Liver (tissue), 9 donors: Measurements from ENCODE around the gene DYNLT1. TPM values are rescaled to one million over a fixed set of nuclear protein-coding genes. Genes with fewer than 3 reads are reported as not detected.

ENCODE experiments used
- DNase-seq: peaks from one replicate; pipeline ENCODE4 v3.0.0-alpha.2; 2017; ENCODE audit warnings: low spot score
- H3K27ac ChIP-seq, 2 donors: one replicate each; pipeline ENCODE4 v1.7.0; 2013; ENCODE audit warnings: inconsistent platforms in 2 of 2, low read length in 2 of 2, control low read depth in 1 of 2, low read depth in 1 of 2, mild to moderate bottlenecking in 1 of 2
- H3K27me3 ChIP-seq, 4 donors: one replicate each; pipeline versions ENCODE4 v1.6.1 to v1.7.0; 2013; ENCODE audit warnings: low read length in 3 of 4, inconsistent platforms in 1 of 4, mild to moderate bottlenecking in 1 of 4, moderate library complexity in 1 of 4; ENCODE audit not compliant: control insufficient read depth in 4 of 4, insufficient read depth in 4 of 4
- H3K36me3 ChIP-seq, 4 donors: one replicate each; pipeline versions ENCODE4 v1.6.1 to v1.7.0; 2013; ENCODE audit warnings: low read length in 3 of 4, mild to moderate bottlenecking in 3 of 4, low read depth in 1 of 4, moderate library complexity in 1 of 4; ENCODE audit not compliant: control insufficient read depth in 4 of 4, insufficient read depth in 3 of 4
- H3K4me1 ChIP-seq, 4 donors: one replicate each; pipeline versions ENCODE4 v1.6.1 to v1.7.0; 2013; ENCODE audit warnings: low read length in 3 of 4, mild to moderate bottlenecking in 3 of 4, moderate library complexity in 1 of 4; ENCODE audit not compliant: control insufficient read depth in 4 of 4, insufficient read depth in 4 of 4
- H3K4me3 ChIP-seq, 3 donors: one replicate each; pipeline versions ENCODE4 v1.6.1 to v1.7.0; 2013; ENCODE audit warnings: low read length in 3 of 3, control low read depth in 1 of 3, low read depth in 1 of 3, mild to moderate bottlenecking in 1 of 3
- H3K9ac ChIP-seq, 2 donors: one replicate each; pipeline ENCODE4 v1.7.0; 2013; ENCODE audit warnings: low read length in 2 of 2, mild to moderate bottlenecking in 2 of 2, moderate library complexity in 2 of 2, control low read depth in 1 of 2, low read depth in 1 of 2
- H3K9me3 ChIP-seq, 4 donors: one replicate each; pipeline versions ENCODE4 v1.6.1 to v1.7.0; 2013; ENCODE audit warnings: low read length in 3 of 4; ENCODE audit not compliant: control insufficient read depth in 4 of 4
- EGR1 ChIP-seq, 2 donors: IDR thresholded peaks; 2 replicates each; pipeline ENCODE4 v1.6.1; 2016 to 2018; ENCODE audit warnings: antibody characterized with exemption in 2 of 2, low read depth in 2 of 2
- FOXA1 ChIP-seq: IDR thresholded peaks from 2 replicates; pipeline ENCODE4 v1.6.1; 2016; ENCODE audit warnings: antibody characterized with exemption
- FOXA2 ChIP-seq: IDR thresholded peaks from 2 replicates; pipeline ENCODE4 v1.6.1; 2016; ENCODE audit warnings: antibody characterized with exemption
- GABPA ChIP-seq, 2 donors: IDR thresholded peaks in 1 of 2; conservative IDR thresholded peaks in 1 of 2; 2 replicates each; pipeline ENCODE4 v1.6.1; 2016; ENCODE audit warnings: antibody characterized with exemption in 2 of 2, mild to moderate bottlenecking in 1 of 2, moderate library complexity in 1 of 2
- HNF4A ChIP-seq, 2 donors: conservative IDR thresholded peaks; 2 replicates each; pipeline ENCODE4 v1.6.1; 2016; ENCODE audit warnings: antibody characterized with exemption in 2 of 2, mild to moderate bottlenecking in 2 of 2
- HNF4G ChIP-seq: IDR thresholded peaks from 2 replicates; pipeline ENCODE4 v1.6.1; 2016; ENCODE audit warnings: antibody characterized with exemption
- JUND ChIP-seq, 2 donors: IDR thresholded peaks; 2 replicates each; pipeline ENCODE4 v1.6.1; 2016; ENCODE audit warnings: antibody characterized with exemption in 2 of 2
- NR2F2 ChIP-seq: IDR thresholded peaks from 2 replicates; pipeline ENCODE4 v1.6.1; 2016; ENCODE audit warnings: antibody characterized with exemption
- RAD21 ChIP-seq, 2 donors: IDR thresholded peaks; 2 replicates each; pipeline ENCODE4 v1.6.1; 2016; ENCODE audit warnings: antibody characterized with exemption in 2 of 2, mild to moderate bottlenecking in 2 of 2
- RXRA ChIP-seq, 2 donors: IDR thresholded peaks; 2 replicates each; pipeline ENCODE4 v1.6.1; 2017 to 2018; ENCODE audit warnings: antibody characterized with exemption in 2 of 2, mild to moderate bottlenecking in 1 of 2
- SP1 ChIP-seq: IDR thresholded peaks from 2 replicates; pipeline ENCODE4 v1.6.1; 2018; ENCODE audit warnings: antibody characterized with exemption, mild to moderate bottlenecking
- TAF1 ChIP-seq: conservative IDR thresholded peaks from 2 replicates; pipeline ENCODE4 v1.6.1; 2016; ENCODE audit warnings: antibody characterized with exemption, mild to moderate bottlenecking
- YY1 ChIP-seq: IDR thresholded peaks from 2 replicates; pipeline ENCODE4 v1.6.1; 2016; ENCODE audit warnings: antibody characterized with exemption, mild to moderate bottlenecking
- WGBS: extraction: QIAGEN DNeasy Blood & Tissue Kit; methylation state at CpG from one replicate; pipeline ENCODE4 v1.1.7; 2013; 5-methylcytosine and 5-hydroxymethylcytosine counted together
- polyA plus RNA-seq, 2 donors: library from polyadenylated mRNA; stranded (reverse) in 1 of 2; unstranded in 1 of 2; fragments of 200-250 nt in 1 of 2; fragments of >200 nt in 1 of 2; fragmentation: Nextera tagmentation in 1 of 2; extraction: Ambion mirVana in 1 of 2; gene quantifications; one replicate each; pipeline versions ENCODE4 v1.2.1 to v1.2.3, GENCODE V29; 2013 to 2015
- total RNA-seq, 2 donors: library from RNA; depleted of rRNA; stranded (reverse); fragments of >200 nt; gene quantifications; one replicate each; pipeline ENCODE4 v1.2.3, GENCODE V29; 2014
- TF ChIP-seq, protein P1 (sequence below): IDR thresholded peaks from 2 replicates; pipeline ENCODE4 v1.6.1; 2016; ENCODE audit warnings: antibody characterized with exemption
- TF ChIP-seq, protein P2 (sequence below): IDR thresholded peaks from 2 replicates; pipeline ENCODE4 v1.6.1; 2016; ENCODE audit warnings: antibody characterized with exemption
- TF ChIP-seq, protein P3 (sequence below): IDR thresholded peaks from 2 replicates; pipeline ENCODE4 v1.6.1; 2016; ENCODE audit warnings: antibody characterized with exemption
- TF ChIP-seq, protein P4 (sequence below): IDR thresholded peaks from 2 replicates; pipeline ENCODE4 v1.6.1; 2016; ENCODE audit warnings: antibody characterized with exemption, mild to moderate bottlenecking
- donor health status: healthy.
- donor health status: healthy.
- donor health status: healthy.
- donor health status: healthy.
- donor health status: healthy.

The DYNLT1 gene
- total RNA-seq (10 to 100 TPM; 17.7 to 21.9 TPM), polyA plus RNA-seq (10 to 100 TPM; 54.8 to 86.9 TPM)

DNA sequence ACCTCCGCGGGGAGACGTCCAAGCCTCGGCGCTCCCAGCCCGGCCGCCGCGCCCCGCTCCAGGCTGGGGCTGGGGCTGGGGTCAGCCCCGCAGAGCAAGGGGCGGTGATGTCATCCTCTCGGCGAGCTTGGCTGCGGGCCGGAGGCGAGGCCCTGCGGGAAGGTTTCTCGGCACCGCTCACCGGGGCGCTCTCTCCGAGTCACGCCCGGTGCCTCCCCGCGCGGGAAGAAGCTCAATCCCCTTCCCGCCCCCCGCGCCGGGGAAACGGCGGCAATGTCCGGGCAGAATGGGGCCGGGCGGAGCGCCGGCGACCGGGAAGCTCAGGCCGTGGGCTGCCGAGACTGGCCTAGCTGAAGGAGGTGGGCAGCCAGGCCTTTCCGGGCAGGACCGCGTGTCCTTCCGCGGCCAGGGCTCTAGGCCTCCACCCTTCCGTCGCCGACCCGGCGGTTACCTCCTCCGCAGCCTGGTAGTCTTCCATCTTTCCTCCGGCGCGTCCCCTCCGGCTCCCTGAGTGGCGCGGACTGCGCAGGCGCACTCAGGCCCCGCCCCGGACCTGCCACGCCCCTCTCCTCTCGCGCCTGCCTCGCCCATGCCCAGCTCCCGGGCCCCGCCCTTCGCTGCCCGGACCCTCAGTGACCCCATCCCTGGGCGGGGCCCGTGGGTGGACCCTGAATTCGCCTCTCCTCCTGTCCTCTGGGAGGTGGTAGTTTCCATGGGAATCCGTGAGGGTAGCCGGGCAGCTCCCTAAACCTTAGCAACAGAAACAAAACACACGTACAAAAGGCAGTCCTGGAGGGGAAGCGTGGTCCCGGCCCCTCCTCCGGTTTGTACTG is at the start of gene DYNLT1:
TSS of gene DYNLT1 (minus strand) at position 513 of the 833 bp plus-strand sequence. CDS start at position 478, 35 bp downstream.
- peak within 1 kb of the TSS; percentile 40 to 87 for H3K9ac ChIP-seq
- WGBS, result under 1% methylated on average over 81 of the region's 81 CpGs

DNA sequence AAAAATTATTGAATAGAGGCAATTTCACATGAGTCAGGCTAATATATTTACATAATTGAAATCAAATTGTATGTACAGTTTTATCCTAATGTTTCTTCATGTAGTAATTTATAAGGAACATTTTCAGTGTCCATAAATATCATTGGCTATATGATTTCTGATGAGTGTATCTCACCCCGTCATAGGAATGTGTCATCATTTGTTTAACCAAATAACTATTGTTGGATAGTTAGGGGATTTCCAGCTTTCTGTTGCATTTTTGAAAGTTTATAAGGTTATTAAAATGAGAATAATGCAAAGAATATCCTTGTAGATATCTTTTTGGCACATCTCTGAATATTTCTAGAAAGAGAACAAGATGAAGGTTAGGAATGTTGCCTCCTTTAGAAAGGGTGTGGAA is 44.3 kb upstream of the DYNLT1 start:
- Histone ChIP-seq H3K9me3 (no peaks in the 10 kb centered on the region), H3K4me3 (no peak overlapping the region), H3K27me3 (no peaks in the 10 kb centered on the region), H3K4me1 (no peaks in the 10 kb centered on the region), H3K36me3 (no peaks in the 10 kb centered on the region), H3K27ac (no peak overlapping the region), H3K9ac (no peak overlapping the region)
- no peak for DNase-seq
- whole genome bisulfite sequencing, result 68% methylated on average over 1 of the region's 1 CpG
- TF ChIP-seq, protein P1, sequence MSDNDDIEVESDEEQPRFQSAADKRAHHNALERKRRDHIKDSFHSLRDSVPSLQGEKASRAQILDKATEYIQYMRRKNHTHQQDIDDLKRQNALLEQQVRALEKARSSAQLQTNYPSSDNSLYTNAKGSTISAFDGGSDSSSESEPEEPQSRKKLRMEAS, result no peak
- TF ChIP-seq GABPA (IDR thresholded peaks at IDR 0.05 in 1 of 2, conservative IDR thresholded peaks at IDR 0.05 in 1 of 2) (no peak), HNF4G (no peak), EGR1 (IDR thresholded peaks at IDR 0.05; ENCODE audit: low read depth in 2 of 2) (no peak), FOXA1 (no peak), YY1 (no peak), RXRA (IDR thresholded peaks at IDR 0.05) (no peak), JUND (IDR thresholded peaks at IDR 0.05) (no peak), FOXA2 (no peak), SP1 (no peak), RAD21 (IDR thresholded peaks at IDR 0.05) (no peak)
- TF ChIP-seq, protein P2, sequence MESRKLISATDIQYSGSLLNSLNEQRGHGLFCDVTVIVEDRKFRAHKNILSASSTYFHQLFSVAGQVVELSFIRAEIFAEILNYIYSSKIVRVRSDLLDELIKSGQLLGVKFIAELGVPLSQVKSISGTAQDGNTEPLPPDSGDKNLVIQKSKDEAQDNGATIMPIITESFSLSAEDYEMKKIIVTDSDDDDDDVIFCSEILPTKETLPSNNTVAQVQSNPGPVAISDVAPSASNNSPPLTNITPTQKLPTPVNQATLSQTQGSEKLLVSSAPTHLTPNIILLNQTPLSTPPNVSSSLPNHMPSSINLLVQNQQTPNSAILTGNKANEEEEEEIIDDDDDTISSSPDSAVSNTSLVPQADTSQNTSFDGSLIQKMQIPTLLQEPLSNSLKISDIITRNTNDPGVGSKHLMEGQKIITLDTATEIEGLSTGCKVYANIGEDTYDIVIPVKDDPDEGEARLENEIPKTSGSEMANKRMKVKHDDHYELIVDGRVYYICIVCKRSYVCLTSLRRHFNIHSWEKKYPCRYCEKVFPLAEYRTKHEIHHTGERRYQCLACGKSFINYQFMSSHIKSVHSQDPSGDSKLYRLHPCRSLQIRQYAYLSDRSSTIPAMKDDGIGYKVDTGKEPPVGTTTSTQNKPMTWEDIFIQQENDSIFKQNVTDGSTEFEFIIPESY, result no peak
- TF ChIP-seq, protein P3, sequence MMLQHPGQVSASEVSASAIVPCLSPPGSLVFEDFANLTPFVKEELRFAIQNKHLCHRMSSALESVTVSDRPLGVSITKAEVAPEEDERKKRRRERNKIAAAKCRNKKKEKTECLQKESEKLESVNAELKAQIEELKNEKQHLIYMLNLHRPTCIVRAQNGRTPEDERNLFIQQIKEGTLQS, result no peak
- TF ChIP-seq, protein P4, sequence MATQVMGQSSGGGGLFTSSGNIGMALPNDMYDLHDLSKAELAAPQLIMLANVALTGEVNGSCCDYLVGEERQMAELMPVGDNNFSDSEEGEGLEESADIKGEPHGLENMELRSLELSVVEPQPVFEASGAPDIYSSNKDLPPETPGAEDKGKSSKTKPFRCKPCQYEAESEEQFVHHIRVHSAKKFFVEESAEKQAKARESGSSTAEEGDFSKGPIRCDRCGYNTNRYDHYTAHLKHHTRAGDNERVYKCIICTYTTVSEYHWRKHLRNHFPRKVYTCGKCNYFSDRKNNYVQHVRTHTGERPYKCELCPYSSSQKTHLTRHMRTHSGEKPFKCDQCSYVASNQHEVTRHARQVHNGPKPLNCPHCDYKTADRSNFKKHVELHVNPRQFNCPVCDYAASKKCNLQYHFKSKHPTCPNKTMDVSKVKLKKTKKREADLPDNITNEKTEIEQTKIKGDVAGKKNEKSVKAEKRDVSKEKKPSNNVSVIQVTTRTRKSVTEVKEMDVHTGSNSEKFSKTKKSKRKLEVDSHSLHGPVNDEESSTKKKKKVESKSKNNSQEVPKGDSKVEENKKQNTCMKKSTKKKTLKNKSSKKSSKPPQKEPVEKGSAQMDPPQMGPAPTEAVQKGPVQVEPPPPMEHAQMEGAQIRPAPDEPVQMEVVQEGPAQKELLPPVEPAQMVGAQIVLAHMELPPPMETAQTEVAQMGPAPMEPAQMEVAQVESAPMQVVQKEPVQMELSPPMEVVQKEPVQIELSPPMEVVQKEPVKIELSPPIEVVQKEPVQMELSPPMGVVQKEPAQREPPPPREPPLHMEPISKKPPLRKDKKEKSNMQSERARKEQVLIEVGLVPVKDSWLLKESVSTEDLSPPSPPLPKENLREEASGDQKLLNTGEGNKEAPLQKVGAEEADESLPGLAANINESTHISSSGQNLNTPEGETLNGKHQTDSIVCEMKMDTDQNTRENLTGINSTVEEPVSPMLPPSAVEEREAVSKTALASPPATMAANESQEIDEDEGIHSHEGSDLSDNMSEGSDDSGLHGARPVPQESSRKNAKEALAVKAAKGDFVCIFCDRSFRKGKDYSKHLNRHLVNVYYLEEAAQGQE, result no peak

More for the DNA sequence above, at the start of gene DYNLT1:
- H3K27me3 ChIP-seq, result no peaks in the 10 kb centered on the region
- peak; percentile 78 for TF ChIP-seq SP1
- peak; percentile 38 to 47 for TF ChIP-seq HNF4A (conservative IDR thresholded peaks at IDR 0.05)
- peak; percentile 13 for TF ChIP-seq NR2F2
- TF ChIP-seq, protein P4, result peak; percentile 74
- TF ChIP-seq, protein P1, result no peak
- peak in 1 of 2 donors; percentile 52 for TF ChIP-seq GABPA (IDR thresholded peaks at IDR 0.05 in 1 of 2, conservative IDR thresholded peaks at IDR 0.05 in 1 of 2)
- peak; percentile 9 to 33 for TF ChIP-seq RAD21 (IDR thresholded peaks at IDR 0.05)
- TF ChIP-seq RXRA (IDR thresholded peaks at IDR 0.05), result peak; percentile 68 to 78
- peak in 1 of 2 donors; percentile 20 for TF ChIP-seq JUND (IDR thresholded peaks at IDR 0.05)
- peak; percentile 52 for TF ChIP-seq FOXA1
- peak; percentile 94 for TF ChIP-seq YY1
- TF ChIP-seq FOXA2, result no peak
- no peak for TF ChIP-seq TAF1
- peaks cover 0 to 16% (median 11%) of the 10 kb centered on the region in 4 donors for H3K4me1 ChIP-seq
- peak within 1 kb of the TSS; percentile 68 to 98 (median 94) for H3K4me3 ChIP-seq
- DNase-seq, result peak; percentile 95
- peak within 1 kb of the TSS; percentile 88 to 98 for H3K27ac ChIP-seq
- no peaks in the 10 kb centered on the region for H3K36me3 ChIP-seq
- H3K9me3 ChIP-seq, result no peaks in the 10 kb centered on the region
